SK-N-SH (cell line): ENCODE data around the gene CLSTN2. TPM values are rescaled to one million over a fixed set of nuclear protein-coding genes. Genes with fewer than 3 reads are reported as not detected.

Experiments
- CTCF ChIA-PET: fragments of 300-600, 350-600 bp; formaldehyde crosslinking; extraction: SDS; loops from one replicate; lab custom pipeline; 2021; lab: Yijun Ruan, JAX
- POLR2A ChIA-PET: fragments of 350-600 bp; sonication (Branson Sonifier 250); formaldehyde crosslinking; extraction: SDS; loops from one replicate; lab custom pipeline; 2020; ENCODE audit warnings: antibody characterized with exemption, inconsistent platforms; lab: Yijun Ruan, JAX
- DNase-seq: peaks from one replicate; pipeline ENCODE4 v3.0.0; 2012
- H2AFZ ChIP-seq: fragments of 200-600 bp; sonication (generic); 2 replicates; pipeline ENCODE4 v1.8.1; 2016; ENCODE audit warnings: antibody characterized with exemption, mild to moderate bottlenecking, low read depth
- H3F3A ChIP-seq: fragments of 200-600 bp; sonication (generic); replicated peaks from 2 replicates; pipeline ENCODE3; 2016; ENCODE audit warnings: antibody characterized with exemption, mild to moderate bottlenecking; ENCODE audit not compliant: insufficient read depth
- H3K27ac ChIP-seq, 2 experiments: fragments of 200-500 bp in 1 of 2; fragments of 200-600 bp in 1 of 2; sonication (Bioruptor generic) in 1 of 2; sonication (generic), shearing (Covaris generic) in 1 of 2; 2 replicates each; pipeline versions ENCODE4 v1.5.1 to v1.6.1; 2014 to 2016; ENCODE audit warnings: low read depth in 2 of 2, inconsistent platforms in 1 of 2, low read length in 1 of 2, mild to moderate bottlenecking in 1 of 2, mixed read lengths in 1 of 2
- H3K27me3 ChIP-seq: fragments of 200-600 bp; sonication (generic), shearing (Covaris generic); 2 replicates; pipeline ENCODE4 v1.6.1; 2016; ENCODE audit warnings: mixed run types; ENCODE audit not compliant: insufficient read depth
- H3K36me3 ChIP-seq, 2 experiments: fragments of 200-500 bp in 1 of 2; fragments of 200-600 bp in 1 of 2; sonication (Bioruptor generic) in 1 of 2; sonication (generic) in 1 of 2; replicated peaks in 1 of 2; 2 replicates each; pipeline versions ENCODE3 to v1.5.1; 2014 to 2016; ENCODE audit warnings: low read length in 1 of 2, mild to moderate bottlenecking in 1 of 2; ENCODE audit not compliant: insufficient read depth in 2 of 2, control insufficient read depth in 1 of 2
- H3K4me1 ChIP-seq, 2 experiments: fragments of 200-500 bp in 1 of 2; fragments of 200-600 bp in 1 of 2; sonication (Bioruptor generic) in 1 of 2; sonication (generic), shearing (Covaris generic) in 1 of 2; 2 replicates each; pipeline versions ENCODE4 v1.5.1 to v1.6.1; 2014 to 2016; ENCODE audit warnings: low read depth in 1 of 2, low read length in 1 of 2, mixed run types in 1 of 2; ENCODE audit not compliant: insufficient read depth in 2 of 2, control insufficient read depth in 1 of 2
- H3K4me2 ChIP-seq: fragments of 200-600 bp; sonication (generic), shearing (Covaris generic); 2 replicates; pipeline ENCODE4 v1.6.1; 2017; ENCODE audit warnings: mixed run types
- H3K4me3 ChIP-seq, 2 experiments: fragments of 200-500 bp in 1 of 2; fragments of 200-600 bp in 1 of 2; sonication (Bioruptor generic) in 1 of 2; sonication (generic), shearing (Covaris generic) in 1 of 2; 2 replicates each; pipeline versions ENCODE4 v1.5.1 to v1.8.1; 2014 to 2016; ENCODE audit warnings: low read depth in 2 of 2, inconsistent platforms in 1 of 2, low read length in 1 of 2, mild to moderate bottlenecking in 1 of 2, mixed read lengths in 1 of 2, moderate library complexity in 1 of 2
- H3K79me2 ChIP-seq: fragments of 200-600 bp; sonication (generic); 2 replicates; pipeline ENCODE4 v1.8.1; 2017; ENCODE audit warnings: mild to moderate bottlenecking; ENCODE audit not compliant: insufficient read depth
- H3K9ac ChIP-seq: fragments of 200-600 bp; sonication (generic); 2 replicates; pipeline ENCODE4 v1.6.1; 2017; ENCODE audit warnings: mixed run types
- H3K9me2 ChIP-seq: fragments of 200-600 bp; sonication (generic); 2 replicates; pipeline ENCODE4 v1.6.1; 2017; ENCODE audit warnings: mixed run types
- H3K9me3 ChIP-seq: fragments of 200-600 bp; sonication (generic); 2 replicates; pipeline ENCODE4 v1.6.1; 2017; ENCODE audit warnings: mixed run types, mild to moderate bottlenecking, moderate library complexity
- H4K20me1 ChIP-seq: fragments of 200-600 bp; sonication (generic); 2 replicates; pipeline ENCODE4 v1.6.1; 2017; ENCODE audit warnings: mild to moderate bottlenecking, mixed run types; ENCODE audit not compliant: insufficient read depth
- CHD2 ChIP-seq: fragments of 150-350 bp; IDR thresholded peaks from 2 replicates; pipeline ENCODE4 v1.6.1; 2018; ENCODE audit warnings: low read length; ENCODE audit not compliant: partially characterized antibody
- EP300 ChIP-seq, 2 experiments: IDR thresholded peaks; 2 replicates each; pipeline versions ENCODE4 v1.4.0 to v1.6.1; 2012; ENCODE audit warnings: borderline replicate concordance in 1 of 2, low read depth in 1 of 2, low read length in 1 of 2
- EZH2phosphoT487 ChIP-seq: fragments of 200-600 bp; sonication (generic); IDR thresholded peaks from 2 replicates; pipeline ENCODE4 v1.6.1; 2017; ENCODE audit warnings: low read depth, mixed run types, mild to moderate bottlenecking, antibody characterized with exemption, moderate library complexity, borderline replicate concordance
- FOXJ3 ChIP-seq: sonication (generic); formaldehyde crosslinking; IDR thresholded peaks from 2 replicates; pipeline ENCODE4 v1.5.1; 2020; ENCODE audit warnings: mild to moderate bottlenecking, missing genetic modification reagents
- FOXM1 ChIP-seq: IDR thresholded peaks from 2 replicates; pipeline ENCODE4 v1.4.0; 2012; ENCODE audit warnings: low read depth, mild to moderate bottlenecking
- GATA2 ChIP-seq: sonication (generic); formaldehyde crosslinking; IDR thresholded peaks from 2 replicates; pipeline ENCODE4 v1.5.0; 2020; ENCODE audit warnings: mild to moderate bottlenecking, missing genetic modification reagents
- MEF2A ChIP-seq: IDR thresholded peaks from 2 replicates; pipeline ENCODE4 v1.4.0; 2012; ENCODE audit warnings: low read depth, borderline replicate concordance
- MXI1 ChIP-seq: IDR thresholded peaks from 2 replicates; pipeline ENCODE4 v1.6.1; 2012; ENCODE audit warnings: mild to moderate bottlenecking, low read depth, low read length, improper control_type of control experiment
- NRF1 ChIP-seq: IDR thresholded peaks from 2 replicates; pipeline ENCODE4 v1.6.1; 2012; ENCODE audit warnings: low read depth, mild to moderate bottlenecking, low read length
- RAD21 ChIP-seq: IDR thresholded peaks from 2 replicates; pipeline ENCODE4 v1.6.1; 2012; ENCODE audit warnings: mild to moderate bottlenecking, low read length
- RFX5 ChIP-seq: IDR thresholded peaks from 2 replicates; pipeline ENCODE4 v1.6.1; 2012; ENCODE audit warnings: mild to moderate bottlenecking, improper control_type of control experiment, low read length
- SMC3 ChIP-seq: IDR thresholded peaks from 2 replicates; pipeline ENCODE4 v1.6.1; 2012; ENCODE audit warnings: low read depth, low read length, improper control_type of control experiment
- TAF1 ChIP-seq: IDR thresholded peaks from 2 replicates; pipeline ENCODE4 v1.6.1; 2012; ENCODE audit warnings: low read depth, mild to moderate bottlenecking, low read length, moderate library complexity, borderline replicate concordance
- TEAD4 ChIP-seq: IDR thresholded peaks from 2 replicates; pipeline ENCODE4 v1.4.0; 2012; ENCODE audit warnings: mild to moderate bottlenecking, borderline replicate concordance; ENCODE audit not compliant: insufficient read depth
- USF2 ChIP-seq: fragments of 150-350 bp; IDR thresholded peaks from 2 replicates; pipeline ENCODE4 v1.6.1; 2017; ENCODE audit warnings: antibody characterized with exemption, low read length, low read depth, borderline replicate concordance
- YY1 ChIP-seq: IDR thresholded peaks from 2 replicates; pipeline ENCODE4 v1.4.0; 2012; ENCODE audit warnings: low read depth, mild to moderate bottlenecking
- WGBS: methylation state at CpG from one replicate; pipeline ENCODE4 v1.1.6; 2017; ENCODE audit warnings: low lambda C conversion rate; 5-methylcytosine and 5-hydroxymethylcytosine counted together
- polyA plus RNA-seq, 3 experiments: library from polyadenylated mRNA; depleted of rRNA; stranded (reverse); fragments of >200 nt; gene quantifications; 2 replicates each; pipeline ENCODE4 v1.2.3, GENCODE V29; 2012
- TF ChIP-seq, protein P1 (sequence below): IDR thresholded peaks from 2 replicates; pipeline ENCODE4 v1.4.0; 2012; ENCODE audit warnings: low read depth, borderline replicate concordance
- TF ChIP-seq, protein P2 (sequence below): IDR thresholded peaks from 2 replicates; pipeline ENCODE4; 2012
- TF ChIP-seq, protein P3 (sequence below): IDR thresholded peaks from 2 replicates; pipeline ENCODE4 v1.4.0; 2012; ENCODE audit warnings: low read depth
- TF ChIP-seq, protein P4 (sequence below): fragments of 150-350 bp; IDR thresholded peaks from 2 replicates; pipeline ENCODE4 v1.6.1; 2016; ENCODE audit warnings: mild to moderate bottlenecking, low read depth, low read length

Gene CLSTN2
- polyA plus RNA-seq, 1 of the 3 experiments (the other 2 are of a cell fraction): 0.02 TPM

- 22% methylated on average over 4 of the region's 4 CpGs for WGBS
- Histone ChIP-seq H3K36me3 (no peaks in the 10 kb centered on the region), H3K27me3 (no peaks in the 10 kb centered on the region), H3K27ac (no peak overlapping the region), H3K4me2 (no peak overlapping the region), H3K4me1 (peaks cover 0 to 13% of the 10 kb centered on the region in 2 experiments; a peak in 2 of 4 replicates), H3K9me3 (no peaks in the 10 kb centered on the region), H2AFZ (no peak overlapping the region), H3K9ac (no peak overlapping the region), H3K4me3 (no peak overlapping the region)
- ChIA-PET CTCF (no interaction called here), POLR2A (no interaction called here)
- TF ChIP-seq NRF1 (no peak), CHD2 (no peak), FOXM1 (no peak), TEAD4 (no peak), SMC3 (no peak), FOXJ3 (no peak), YY1 (no peak)
- TF ChIP-seq, protein P1, sequence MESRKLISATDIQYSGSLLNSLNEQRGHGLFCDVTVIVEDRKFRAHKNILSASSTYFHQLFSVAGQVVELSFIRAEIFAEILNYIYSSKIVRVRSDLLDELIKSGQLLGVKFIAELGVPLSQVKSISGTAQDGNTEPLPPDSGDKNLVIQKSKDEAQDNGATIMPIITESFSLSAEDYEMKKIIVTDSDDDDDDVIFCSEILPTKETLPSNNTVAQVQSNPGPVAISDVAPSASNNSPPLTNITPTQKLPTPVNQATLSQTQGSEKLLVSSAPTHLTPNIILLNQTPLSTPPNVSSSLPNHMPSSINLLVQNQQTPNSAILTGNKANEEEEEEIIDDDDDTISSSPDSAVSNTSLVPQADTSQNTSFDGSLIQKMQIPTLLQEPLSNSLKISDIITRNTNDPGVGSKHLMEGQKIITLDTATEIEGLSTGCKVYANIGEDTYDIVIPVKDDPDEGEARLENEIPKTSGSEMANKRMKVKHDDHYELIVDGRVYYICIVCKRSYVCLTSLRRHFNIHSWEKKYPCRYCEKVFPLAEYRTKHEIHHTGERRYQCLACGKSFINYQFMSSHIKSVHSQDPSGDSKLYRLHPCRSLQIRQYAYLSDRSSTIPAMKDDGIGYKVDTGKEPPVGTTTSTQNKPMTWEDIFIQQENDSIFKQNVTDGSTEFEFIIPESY: no peak
- TF ChIP-seq, protein P2, sequence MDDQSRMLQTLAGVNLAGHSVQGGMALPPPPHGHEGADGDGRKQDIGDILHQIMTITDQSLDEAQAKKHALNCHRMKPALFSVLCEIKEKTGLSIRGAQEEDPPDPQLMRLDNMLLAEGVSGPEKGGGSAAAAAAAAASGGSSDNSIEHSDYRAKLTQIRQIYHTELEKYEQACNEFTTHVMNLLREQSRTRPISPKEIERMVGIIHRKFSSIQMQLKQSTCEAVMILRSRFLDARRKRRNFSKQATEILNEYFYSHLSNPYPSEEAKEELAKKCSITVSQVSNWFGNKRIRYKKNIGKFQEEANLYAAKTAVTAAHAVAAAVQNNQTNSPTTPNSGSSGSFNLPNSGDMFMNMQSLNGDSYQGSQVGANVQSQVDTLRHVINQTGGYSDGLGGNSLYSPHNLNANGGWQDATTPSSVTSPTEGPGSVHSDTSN: no peak
- TF ChIP-seq, all 33 proteins: peak for 0
- Histone ChIP-seq H3K79me2 (no peaks in the 10 kb centered on the region), H3F3A (no peaks in the 10 kb centered on the region), H3K9me2 (no peaks in the 10 kb centered on the region), H4K20me1 (no peaks in the 10 kb centered on the region)
- no peak for DNase-seq
Measured at GRCh38 chr3:140135461-140135860, 200.5 kb downstream of the CLSTN2 start.

- DNase-seq: no peak
- Histone ChIP-seq H2AFZ (no peak overlapping the region), H3K9me2 (no peaks in the 10 kb centered on the region), H4K20me1 (no peaks in the 10 kb centered on the region), H3K9ac (no peak overlapping the region), H3K4me3 (no peak overlapping the region), H3K36me3 (no peaks in the 10 kb centered on the region), H3K4me1 (peaks cover 0 to 5% of the 10 kb centered on the region in 2 experiments; a peak in 1 of 4 replicates), H3K27me3 (no peaks in the 10 kb centered on the region), H3F3A (no peaks in the 10 kb centered on the region), H3K79me2 (no peaks in the 10 kb centered on the region), H3K27ac (no peak overlapping the region), H3K4me2 (no peak overlapping the region), H3K9me3 (no peaks in the 10 kb centered on the region)
- POLR2A ChIA-PET: no interaction called here
- CTCF ChIA-PET: no interaction called here
- WGBS: 39% methylated on average over 5 of the region's 5 CpGs
- TF ChIP-seq, protein P2: no peak
- no peak for TF ChIP-seq TEAD4
- TF ChIP-seq, protein P3, sequence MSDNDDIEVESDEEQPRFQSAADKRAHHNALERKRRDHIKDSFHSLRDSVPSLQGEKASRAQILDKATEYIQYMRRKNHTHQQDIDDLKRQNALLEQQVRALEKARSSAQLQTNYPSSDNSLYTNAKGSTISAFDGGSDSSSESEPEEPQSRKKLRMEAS: no peak
- no peak for TF ChIP-seq RFX5
- no peak for TF ChIP-seq EZH2phosphoT487
- TF ChIP-seq, protein P4, sequence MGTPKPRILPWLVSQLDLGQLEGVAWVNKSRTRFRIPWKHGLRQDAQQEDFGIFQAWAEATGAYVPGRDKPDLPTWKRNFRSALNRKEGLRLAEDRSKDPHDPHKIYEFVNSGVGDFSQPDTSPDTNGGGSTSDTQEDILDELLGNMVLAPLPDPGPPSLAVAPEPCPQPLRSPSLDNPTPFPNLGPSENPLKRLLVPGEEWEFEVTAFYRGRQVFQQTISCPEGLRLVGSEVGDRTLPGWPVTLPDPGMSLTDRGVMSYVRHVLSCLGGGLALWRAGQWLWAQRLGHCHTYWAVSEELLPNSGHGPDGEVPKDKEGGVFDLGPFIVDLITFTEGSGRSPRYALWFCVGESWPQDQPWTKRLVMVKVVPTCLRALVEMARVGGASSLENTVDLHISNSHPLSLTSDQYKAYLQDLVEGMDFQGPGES: no peak
- TF ChIP-seq SMC3: no peak
- TF ChIP-seq NRF1: no peak
- TF ChIP-seq EP300 (IDR thresholded peaks at IDR 0.05; ENCODE audit: borderline replicate concordance in 1 of 2, low read depth in 1 of 2, low read length in 1 of 2): no peak
- no peak for TF ChIP-seq MXI1
- no peak for TF ChIP-seq GATA2
- TF ChIP-seq USF2: no peak
- TF ChIP-seq TAF1: no peak
- no peak for TF ChIP-seq MEF2A
- no peak for TF ChIP-seq RAD21
Measured at GRCh38 chr3:140143367-140144069, 208.5 kb downstream of the CLSTN2 start.
